Neural progenitor cell (in vitro differentiated cells): ENCODE results near the gene DSCAML1. TPM values are rescaled to one million over a fixed set of nuclear protein-coding genes. Genes with fewer than 3 reads are reported as not detected.
A peak's percentile ranks its signal among the peaks of the same experiment; 100 is the strongest.

Source experiments
- DNase-seq: peaks from one replicate; pipeline ENCODE4 v3.0.0-alpha.2; 2016; ENCODE audit warnings: low spot score
- H2AFZ ChIP-seq: fragments of 200-600 bp; sonication (generic); replicated peaks from 2 replicates; pipeline ENCODE4 v1.6.1; 2016; ENCODE audit warnings: antibody characterized with exemption
- H3F3A ChIP-seq: fragments of 200-600 bp; sonication (generic); 2 replicates; pipeline ENCODE4 v1.6.1; 2016; ENCODE audit warnings: antibody characterized with exemption, low read depth
- H3K27ac ChIP-seq: fragments of 200-600 bp; sonication (generic); 2 replicates; pipeline ENCODE4 v1.5.1; 2016; ENCODE audit warnings: mild to moderate bottlenecking
- H3K27me3 ChIP-seq: fragments of 200-600 bp; sonication (generic); 2 replicates; pipeline ENCODE4 v1.6.1; 2016; ENCODE audit warnings: mild to moderate bottlenecking, moderate library complexity
- H3K36me3 ChIP-seq: fragments of 200-600 bp; sonication (generic); 2 replicates; pipeline ENCODE4 v1.5.1; 2016
- H3K4me1 ChIP-seq: fragments of 200-600 bp; sonication (generic); 2 replicates; pipeline ENCODE4 v1.6.1; 2016; ENCODE audit warnings: mixed run types
- H3K4me2 ChIP-seq: fragments of 200-600 bp; sonication (generic); 2 replicates; pipeline ENCODE4 v1.6.1; 2016
- H3K4me3 ChIP-seq: fragments of 200-600 bp; sonication (generic); 2 replicates; pipeline ENCODE4 v1.5.1; 2016
- H3K79me2 ChIP-seq: fragments of 200-600 bp; sonication (generic); 2 replicates; pipeline ENCODE4 v1.6.1; 2016; ENCODE audit warnings: low read depth
- H3K9ac ChIP-seq: fragments of 200-600 bp; sonication (generic); 2 replicates; pipeline ENCODE4 v1.6.1; 2016
- H3K9me3 ChIP-seq: fragments of 200-600 bp; sonication (generic); 2 replicates; pipeline ENCODE4 v1.5.1; 2016; ENCODE audit warnings: low read depth
- H4K20me1 ChIP-seq: fragments of 200-600 bp; sonication (generic); 2 replicates; pipeline ENCODE4 v1.6.1; 2016; ENCODE audit warnings: low read depth
- H3K27ac Mint-ChIP-seq: 3 replicates; pipeline ENCODE4 v1.8.0; 2021; ENCODE audit warnings: mixed read lengths
- H3K27me3 Mint-ChIP-seq: 2 replicates; pipeline ENCODE4 v1.8.0; 2022; ENCODE audit warnings: low read depth, mild to moderate bottlenecking, inconsistent platforms, moderate library complexity, mixed read lengths; ENCODE audit not compliant: insufficient read depth
- H3K36me3 Mint-ChIP-seq: 3 replicates; pipeline ENCODE4 v1.8.0; 2021; ENCODE audit warnings: mixed read lengths
- H3K4me1 Mint-ChIP-seq: 3 replicates; pipeline ENCODE4 v1.8.0; 2021; ENCODE audit warnings: mixed read lengths
- H3K4me3 Mint-ChIP-seq: 3 replicates; pipeline ENCODE4 v1.8.0; 2021; ENCODE audit warnings: mild to moderate bottlenecking, moderate library complexity, mixed read lengths
- H3K9me3 Mint-ChIP-seq: 3 replicates; pipeline ENCODE4 v1.8.0; 2020; ENCODE audit warnings: mixed read lengths
- EZH2 ChIP-seq: fragments of 200-600 bp; sonication (generic); IDR thresholded peaks from 2 replicates; pipeline ENCODE4 v1.6.1; 2017; ENCODE audit warnings: antibody characterized with exemption, mild to moderate bottlenecking, moderate library complexity
- EZH2phosphoT487 ChIP-seq: fragments of 200-600 bp; sonication (generic); IDR thresholded peaks from 2 replicates; pipeline ENCODE4 v1.6.1; 2017; ENCODE audit warnings: antibody characterized with exemption
- total RNA-seq: library from RNA; depleted of rRNA; stranded (reverse); fragments of >200 nt; gene quantifications from 2 replicates; pipeline ENCODE4 v1.2.3, GENCODE V29; 2015; ENCODE audit warnings: low replicate concordance
- TF ChIP-seq, protein P1 (sequence below): fragments of 200-600 bp; sonication (generic); IDR thresholded peaks from 2 replicates; pipeline ENCODE4 v1.5.1; 2017; ENCODE audit warnings: antibody characterized with exemption, mild to moderate bottlenecking

DSCAML1 gene
- total RNA-seq, 1 donor from 2014 or later: 0.06 TPM

DNA sequence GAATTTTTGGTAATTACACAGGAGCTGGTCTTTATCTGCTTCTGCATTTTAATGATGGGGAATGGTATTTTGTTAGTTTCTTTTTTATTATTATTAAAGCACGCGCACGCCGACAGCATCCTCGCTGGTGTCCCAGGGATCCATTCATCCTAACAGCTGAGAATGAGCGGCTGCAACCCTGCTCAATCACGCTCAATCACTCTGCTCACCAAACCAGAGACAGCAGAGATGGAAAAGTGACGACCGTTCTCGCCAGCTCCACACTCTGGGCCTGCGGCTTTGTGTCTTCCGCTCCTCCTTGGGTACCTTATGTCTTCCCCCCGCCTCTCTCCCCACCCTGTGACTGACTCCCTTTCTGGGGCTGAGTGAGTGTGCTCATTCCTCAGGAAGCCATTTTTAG is 84.5 kb downstream of the DSCAML1 start:
- H3K36me3 ChIP-seq: no peaks in the 10 kb centered on the region
- no peaks in the 10 kb centered on the region for H3K9me3 Mint-ChIP-seq
- H3F3A ChIP-seq: no peaks in the 10 kb centered on the region
- TF ChIP-seq, protein P1, sequence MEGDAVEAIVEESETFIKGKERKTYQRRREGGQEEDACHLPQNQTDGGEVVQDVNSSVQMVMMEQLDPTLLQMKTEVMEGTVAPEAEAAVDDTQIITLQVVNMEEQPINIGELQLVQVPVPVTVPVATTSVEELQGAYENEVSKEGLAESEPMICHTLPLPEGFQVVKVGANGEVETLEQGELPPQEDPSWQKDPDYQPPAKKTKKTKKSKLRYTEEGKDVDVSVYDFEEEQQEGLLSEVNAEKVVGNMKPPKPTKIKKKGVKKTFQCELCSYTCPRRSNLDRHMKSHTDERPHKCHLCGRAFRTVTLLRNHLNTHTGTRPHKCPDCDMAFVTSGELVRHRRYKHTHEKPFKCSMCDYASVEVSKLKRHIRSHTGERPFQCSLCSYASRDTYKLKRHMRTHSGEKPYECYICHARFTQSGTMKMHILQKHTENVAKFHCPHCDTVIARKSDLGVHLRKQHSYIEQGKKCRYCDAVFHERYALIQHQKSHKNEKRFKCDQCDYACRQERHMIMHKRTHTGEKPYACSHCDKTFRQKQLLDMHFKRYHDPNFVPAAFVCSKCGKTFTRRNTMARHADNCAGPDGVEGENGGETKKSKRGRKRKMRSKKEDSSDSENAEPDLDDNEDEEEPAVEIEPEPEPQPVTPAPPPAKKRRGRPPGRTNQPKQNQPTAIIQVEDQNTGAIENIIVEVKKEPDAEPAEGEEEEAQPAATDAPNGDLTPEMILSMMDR: no peak
- no peak for TF ChIP-seq EZH2
- TF ChIP-seq EZH2phosphoT487: no peak
- H3K27ac ChIP-seq: no peak overlapping the region
- H3K27ac Mint-ChIP-seq: no peak overlapping the region
- H4K20me1 ChIP-seq: no peaks in the 10 kb centered on the region
- H3K9me3 ChIP-seq: no peaks in the 10 kb centered on the region
- peaks cover 46% of the 10 kb centered on the region for H3K4me1 Mint-ChIP-seq
- no peak overlapping the region for H3K4me2 ChIP-seq
- H3K27me3 Mint-ChIP-seq: peaks cover 13% of the 10 kb centered on the region
- H3K79me2 ChIP-seq: no peaks in the 10 kb centered on the region
- H3K9ac ChIP-seq: no peak overlapping the region
- no peak for DNase-seq
- no peak overlapping the region for H3K4me3 ChIP-seq
- H3K27me3 ChIP-seq: no peaks in the 10 kb centered on the region
- no peaks in the 10 kb centered on the region for H3K36me3 Mint-ChIP-seq
- H2AFZ ChIP-seq: no peak overlapping the region
- H3K4me1 ChIP-seq: peaks cover 27% of the 10 kb centered on the region
- no peak overlapping the region for H3K4me3 Mint-ChIP-seq

DNA sequence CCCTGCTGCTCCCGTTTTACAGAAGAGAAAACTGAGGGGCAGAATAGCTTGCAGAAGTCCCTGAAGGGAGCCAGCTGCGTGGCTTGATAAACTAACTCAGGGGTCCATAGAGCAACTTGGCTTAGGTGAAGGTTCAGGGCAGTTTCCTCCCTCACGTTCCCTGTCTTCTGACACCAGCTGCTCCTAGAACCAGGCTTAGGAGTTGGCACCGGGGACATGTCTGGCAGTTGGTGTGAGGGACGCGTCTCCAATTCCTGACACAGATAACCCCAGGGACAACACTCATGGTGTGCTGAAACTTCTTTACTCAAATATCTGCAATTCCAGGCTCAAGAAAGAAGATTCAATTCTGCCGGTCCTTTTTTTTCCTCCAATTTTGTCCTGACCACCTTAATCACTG is 85.7 kb downstream of the DSCAML1 start:
- Mint-ChIP-seq H3K4me3 (no peak overlapping the region), H3K4me1 (peaks cover 44% of the 10 kb centered on the region), H3K27ac (peak overlapping the region; percentile 76), H3K36me3 (no peaks in the 10 kb centered on the region), H3K9me3 (no peaks in the 10 kb centered on the region), H3K27me3 (peaks cover 16% of the 10 kb centered on the region)
- H3K79me2 ChIP-seq: no peaks in the 10 kb centered on the region
- H3K9ac ChIP-seq: no peak overlapping the region
- H3K36me3 ChIP-seq: no peaks in the 10 kb centered on the region
- H3K4me3 ChIP-seq: no peak overlapping the region
- no peak for DNase-seq
- TF ChIP-seq, protein P1: no peak
- TF ChIP-seq EZH2 (no peak), EZH2phosphoT487 (no peak)
- H4K20me1 ChIP-seq: no peaks in the 10 kb centered on the region
- H3K9me3 ChIP-seq: no peaks in the 10 kb centered on the region
- peaks cover 31% of the 10 kb centered on the region for H3K4me1 ChIP-seq
- H3K27ac ChIP-seq: no peak overlapping the region
- H2AFZ ChIP-seq: no peak overlapping the region
- H3F3A ChIP-seq: peaks cover 8% of the 10 kb centered on the region
- H3K27me3 ChIP-seq: no peaks in the 10 kb centered on the region
- no peak overlapping the region for H3K4me2 ChIP-seq

DNA sequence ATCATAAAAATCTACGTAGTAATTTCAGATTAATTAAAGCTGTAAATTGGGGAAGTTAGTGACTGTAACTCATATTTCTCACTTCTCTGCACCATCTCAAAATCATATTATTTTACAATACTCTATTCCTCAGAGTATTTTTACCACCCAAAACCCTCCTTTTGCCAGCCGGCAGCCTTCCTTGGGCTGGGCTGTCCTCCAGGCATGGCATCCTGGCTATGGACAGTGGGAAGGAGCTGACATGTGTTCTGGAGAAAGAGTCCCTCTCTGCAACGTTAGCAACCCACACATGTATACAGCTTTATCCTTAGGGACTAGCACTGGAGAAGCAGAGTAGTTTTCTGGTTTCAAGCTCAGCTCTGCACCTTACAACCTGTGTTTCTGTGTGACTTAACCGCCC is 86.8 kb downstream of the DSCAML1 start:
- no peaks in the 10 kb centered on the region for H3K36me3 Mint-ChIP-seq
- H4K20me1 ChIP-seq: peaks cover 7% of the 10 kb centered on the region
- H3K4me3 Mint-ChIP-seq: no peak overlapping the region
- TF ChIP-seq, protein P1: no peak
- TF ChIP-seq EZH2phosphoT487 (no peak), EZH2 (no peak)
- no peak overlapping the region for H3K4me2 ChIP-seq
- no peak overlapping the region for H2AFZ ChIP-seq
- no peak overlapping the region for H3K4me3 ChIP-seq
- H3K27me3 ChIP-seq: no peaks in the 10 kb centered on the region
- no peaks in the 10 kb centered on the region for H3K36me3 ChIP-seq
- peaks cover 17% of the 10 kb centered on the region for H3F3A ChIP-seq
- H3K4me1 ChIP-seq: peaks cover 37% of the 10 kb centered on the region
- no peaks in the 10 kb centered on the region for H3K9me3 Mint-ChIP-seq
- no peak for DNase-seq
- H3K27ac Mint-ChIP-seq: no peak overlapping the region
- H3K27me3 Mint-ChIP-seq: peaks cover 24% of the 10 kb centered on the region
- H3K27ac ChIP-seq: no peak overlapping the region
- H3K4me1 Mint-ChIP-seq: peaks cover 44% of the 10 kb centered on the region
- no peaks in the 10 kb centered on the region for H3K9me3 ChIP-seq
- no peaks in the 10 kb centered on the region for H3K79me2 ChIP-seq
- no peak overlapping the region for H3K9ac ChIP-seq
